Suppressor macrophage treated with lipopolysaccharide for 4 hours (primary cell): ENCODE data around the gene GEMIN5.

Experiments
- DNase-seq: peaks from one replicate; pipeline ENCODE4 v3.0.0-alpha.2; 2020

GEMIN5 gene

GRCh38 chr5:154849264-154849785 is 88.7 kb downstream of the GEMIN5 start:
- no peak for DNase-seq

DNA sequence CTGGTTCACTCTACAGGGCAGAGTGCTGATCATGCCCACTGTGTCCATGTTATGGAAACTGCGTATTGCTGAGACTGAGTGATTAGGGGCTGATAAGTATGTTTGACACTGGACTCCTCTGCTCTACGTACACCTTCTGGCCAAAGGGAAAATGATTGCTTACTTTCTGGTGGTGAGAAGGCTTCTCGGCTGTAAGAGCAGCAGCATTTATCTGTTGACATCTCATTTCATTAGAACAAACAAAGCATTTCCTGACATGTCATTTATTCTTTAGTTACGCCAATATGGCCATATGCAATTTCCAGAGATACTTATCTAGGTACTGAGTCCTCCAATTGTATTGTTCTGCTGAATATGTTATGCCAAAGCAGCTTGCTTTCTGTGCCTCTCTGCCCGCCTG is 93.2 kb downstream of the GEMIN5 start:
- DNase-seq, result no peak

DNA sequence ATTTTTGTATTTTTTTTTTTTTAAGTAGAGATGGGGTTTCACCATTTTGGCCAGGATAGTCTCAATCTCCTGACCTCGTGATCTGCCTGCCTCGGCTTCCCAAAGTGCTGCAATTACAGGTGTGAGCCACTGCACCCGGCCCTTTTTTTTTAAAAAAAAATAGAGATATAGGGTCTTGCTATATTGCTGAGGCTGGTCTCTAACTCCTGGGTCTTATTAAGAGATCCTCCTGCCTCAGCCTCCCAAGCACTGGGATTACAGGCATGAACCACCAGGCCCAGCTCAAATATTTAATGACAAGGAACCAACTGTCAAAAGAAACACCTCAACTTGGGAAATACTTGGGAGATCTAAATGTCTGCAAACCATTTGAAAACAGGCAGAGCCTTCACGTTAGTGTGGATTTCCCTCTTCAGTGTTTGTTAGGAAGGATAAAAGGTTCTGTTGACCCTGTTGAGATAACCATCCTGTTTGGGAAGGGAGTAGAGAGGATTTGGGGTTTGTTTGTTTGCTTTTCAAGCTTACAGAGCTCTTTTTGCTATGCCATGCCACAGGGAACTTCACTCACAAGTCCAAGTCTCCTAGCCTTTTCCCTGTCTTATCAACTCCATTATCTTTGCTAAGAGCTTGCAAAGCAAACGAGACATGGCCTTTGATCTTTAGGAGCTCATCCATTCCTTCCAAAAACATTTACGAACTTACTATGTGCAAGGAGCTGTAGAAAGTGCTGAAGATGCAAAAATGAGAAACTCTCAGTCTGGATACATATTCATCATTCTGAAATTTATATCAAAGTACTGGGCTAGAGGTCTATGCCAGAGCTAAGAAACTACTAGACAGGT is 95.1 kb downstream of the GEMIN5 start:
- no peak for DNase-seq

GRCh38 chr5:154841273-154841661 is 96.7 kb downstream of the GEMIN5 start:
- DNase-seq, result no peak

GRCh38 chr5:154840435-154841272 is 97.4 kb downstream of the GEMIN5 start:
- DNase-seq, result no peak
